MCF 10A (cell line): ENCODE data around the gene GNB1L. TPM values are rescaled to one million over a fixed set of nuclear protein-coding genes. Genes with fewer than 3 reads are reported as not detected.

Experiments
- BruUV-seq: library from RNA; stranded (reverse); fragments of 400-500 nt; replicated peaks from 2 replicates; lab custom pipeline; 2021; lab: Mats Ljungman, UMichigan
- CTCF ChIA-PET: fragments of 300-600 bp; sonication (Branson Sonifier 250); formaldehyde crosslinking; extraction: SDS; loops from one replicate; lab custom pipeline; 2021; ENCODE audit warnings: antibody characterized with exemption, inconsistent platforms; lab: Yijun Ruan, JAX
- POLR2A ChIA-PET: fragments of 300-600, 350-650 bp; sonication (Branson Sonifier 250); formaldehyde crosslinking; extraction: SDS; loops from one replicate; lab custom pipeline; 2020; ENCODE audit warnings: antibody characterized with exemption, inconsistent platforms; lab: Yijun Ruan, JAX
- DNase-seq: peaks from one replicate; pipeline ENCODE4 v3.0.0-alpha.2; 2018; ENCODE audit not compliant: unreplicated experiment
- H3K27ac Mint-ChIP-seq: one replicate; pipeline ENCODE4 v1.8.0; 2022; ENCODE audit warnings: mild to moderate bottlenecking, low read depth, mixed read lengths; ENCODE audit not compliant: unreplicated experiment
- H3K27me3 Mint-ChIP-seq: one replicate; pipeline ENCODE4 v1.8.0; 2022; ENCODE audit warnings: mixed read lengths; ENCODE audit not compliant: insufficient read depth, unreplicated experiment
- H3K36me3 Mint-ChIP-seq: one replicate; pipeline ENCODE4 v1.8.0; 2022; ENCODE audit warnings: mild to moderate bottlenecking, moderate library complexity, mixed read lengths; ENCODE audit not compliant: insufficient read depth, unreplicated experiment
- H3K4me1 Mint-ChIP-seq: one replicate; pipeline ENCODE4 v1.8.0; 2022; ENCODE audit warnings: mixed read lengths; ENCODE audit not compliant: insufficient read depth, unreplicated experiment
- H3K4me3 Mint-ChIP-seq: one replicate; pipeline ENCODE4 v1.8.0; 2022; ENCODE audit warnings: mild to moderate bottlenecking, moderate library complexity, mixed read lengths; ENCODE audit not compliant: unreplicated experiment
- H3K9me3 Mint-ChIP-seq: one replicate; pipeline ENCODE4 v1.8.0; 2022; ENCODE audit warnings: mixed read lengths; ENCODE audit not compliant: unreplicated experiment
- CTCF ChIP-seq: fragments of 200-600 bp; IDR thresholded peaks from one replicate; pipeline ENCODE4 v1.8.0; 2022; ENCODE audit warnings: antibody characterized with exemption, mild to moderate bottlenecking; ENCODE audit not compliant: unreplicated experiment
- intact Hi-C: fragments of 100-400 bp; cut with micrococcal nuclease; formaldehyde crosslinking; loops from 2 replicates; pipeline ENCODE4 v1.14.1; 2022
- total RNA-seq: library from RNA; stranded (reverse); gene quantifications from 2 replicates; pipeline ENCODE4 v1.2.3, GENCODE V29; 2022

GNB1L gene
- total RNA-seq, 1 experiment from 2014 or later: 4.3 TPM

DNA sequence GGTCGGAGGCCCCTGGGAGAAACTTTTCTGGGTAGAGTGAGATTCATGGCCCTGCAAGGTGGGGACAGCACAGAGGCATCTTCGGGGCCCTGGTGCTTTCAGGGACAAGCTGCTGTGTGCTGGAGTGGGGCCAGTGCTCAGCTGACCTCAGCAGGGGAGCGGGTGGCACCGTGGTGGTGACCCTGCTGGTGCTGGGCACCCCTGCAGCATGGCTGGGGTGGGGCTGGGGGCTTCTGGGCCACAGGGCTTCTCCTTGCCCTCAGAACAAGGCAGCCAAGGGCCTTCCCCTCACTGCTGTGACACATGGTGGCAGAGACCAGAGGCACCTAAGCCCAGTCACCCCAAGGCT, 24.9 kb upstream of the GNB1L start:
- H3K4me1 Mint-ChIP-seq: peaks cover 43% of the 10 kb centered on the region
- POLR2A ChIA-PET: interaction anchor here (0.8 to 1.0 kb wide), 2 partner anchors 17 to 24 kb away, joined by 3 to 4 read pairs; no protein-coding TSS in a partner anchor

GRCh38 chr22:19879246-19879570, 24.5 kb upstream of the GNB1L start:
- peak overlapping the region; percentile 88 for H3K27ac Mint-ChIP-seq
- TF ChIP-seq CTCF: no peak
- peak overlapping the region; percentile 52 for H3K4me3 Mint-ChIP-seq
- CTCF ChIA-PET: interaction anchor here (0.7 kb wide), 1 partner anchor 207 kb away, joined by 3 read pairs; no protein-coding TSS in a partner anchor
- H3K36me3 Mint-ChIP-seq: peaks cover 4% of the 10 kb centered on the region
- intact Hi-C loops: no loop called here
- DNase-seq: no peak
- H3K27me3 Mint-ChIP-seq: no peaks in the 10 kb centered on the region
- BruUV-seq: no TSS peak
- POLR2A ChIA-PET: interaction anchor here (0.8 to 1.0 kb wide), 2 partner anchors 17 to 23 kb away, joined by 3 to 4 read pairs; no protein-coding TSS in a partner anchor
- H3K4me1 Mint-ChIP-seq: peaks cover 43% of the 10 kb centered on the region
- H3K9me3 Mint-ChIP-seq: no peaks in the 10 kb centered on the region

More for the DNA sequence above, 24.9 kb upstream of the GNB1L start:
- no peaks in the 10 kb centered on the region for H3K27me3 Mint-ChIP-seq
- CTCF ChIA-PET: interaction anchor here (0.7 kb wide), 1 partner anchor 207 kb away, joined by 3 read pairs; no protein-coding TSS in a partner anchor
- no peaks in the 10 kb centered on the region for H3K9me3 Mint-ChIP-seq
- no peak for TF ChIP-seq CTCF
- no peak for DNase-seq
- no peaks in the 10 kb centered on the region for H3K36me3 Mint-ChIP-seq
- no TSS peak for BruUV-seq
- intact Hi-C loops: no loop called here
- no peak overlapping the region for H3K4me3 Mint-ChIP-seq
- peak overlapping the region; percentile 88 for H3K27ac Mint-ChIP-seq

GRCh38 chr22:19878461-19879245, 24.0 kb upstream of the GNB1L start:
- no peak for TF ChIP-seq CTCF
- Mint-ChIP-seq H3K36me3 (peaks cover 7% of the 10 kb centered on the region), H3K27ac (peak overlapping the region; percentile 88), H3K4me1 (peaks cover 43% of the 10 kb centered on the region), H3K27me3 (no peaks in the 10 kb centered on the region), H3K9me3 (no peaks in the 10 kb centered on the region), H3K4me3 (peak overlapping the region; percentile 52)
- ChIA-PET POLR2A (interaction anchor here (1.0 kb wide), 1 partner anchor 17 kb away, joined by 3 read pairs; no protein-coding TSS in a partner anchor), CTCF (interaction anchor here (0.6 to 2.0 kb wide), 3 partner anchors 121 to 208 kb away, joined by 3 to 8 read pairs (median 4); no protein-coding TSS in a partner anchor)
- peak; percentile 71 for DNase-seq
- no TSS peak for BruUV-seq
- intact Hi-C loops: no loop called here

DNA sequence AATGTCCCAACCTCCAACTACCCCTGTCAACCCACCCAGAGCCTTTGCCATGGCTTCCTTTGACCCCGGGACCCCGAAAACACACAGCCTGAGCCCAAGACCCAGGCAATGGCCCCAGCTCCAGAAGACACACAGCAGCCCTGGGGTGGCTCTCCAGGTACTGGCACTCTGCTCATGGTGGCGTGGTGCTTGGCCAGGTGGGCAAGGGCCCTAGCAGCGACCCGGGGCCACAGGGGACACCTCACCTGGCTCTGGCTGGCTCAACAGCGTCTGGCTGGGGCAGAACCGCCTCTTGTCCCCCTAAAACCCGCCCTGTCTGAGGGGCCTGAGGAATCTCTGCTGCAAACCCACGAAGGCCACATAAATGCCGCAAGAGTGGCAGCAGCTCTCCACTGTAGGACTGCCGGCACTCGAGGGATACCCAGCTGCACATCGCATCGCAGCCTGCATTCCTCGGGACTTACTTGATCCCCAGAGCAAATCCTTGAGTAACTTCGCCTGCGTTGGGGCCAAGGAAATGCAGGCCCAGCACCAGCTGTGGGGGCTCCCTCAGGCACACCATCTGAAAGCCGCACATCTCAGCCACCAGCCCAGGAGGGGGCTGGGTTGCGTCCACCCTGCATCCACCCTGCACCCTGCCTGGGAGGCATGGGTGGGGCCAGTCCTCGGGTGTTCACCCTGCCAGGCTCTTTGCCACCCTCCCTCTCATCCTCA, 23.1 kb upstream of the GNB1L start:
- peak overlapping the region; percentile 64 for H3K27ac Mint-ChIP-seq
- DNase-seq: no peak
- no peak overlapping the region for H3K4me3 Mint-ChIP-seq
- peaks cover 7% of the 10 kb centered on the region for H3K36me3 Mint-ChIP-seq
- H3K9me3 Mint-ChIP-seq: no peaks in the 10 kb centered on the region
- no peak for TF ChIP-seq CTCF
- no TSS peak for BruUV-seq
- POLR2A ChIA-PET: interaction anchor here (1.0 kb wide), 1 partner anchor 9 kb away, joined by 3 read pairs; no protein-coding TSS in a partner anchor
- CTCF ChIA-PET: interaction anchor here (2.0 kb wide), 1 partner anchor 121 kb away, joined by 8 read pairs; no protein-coding TSS in a partner anchor
- intact Hi-C loops: no loop called here
- no peaks in the 10 kb centered on the region for H3K27me3 Mint-ChIP-seq
- peaks cover 43% of the 10 kb centered on the region for H3K4me1 Mint-ChIP-seq
